Liver (tissue), 3 donors: ENCODE data around the gene DYNLL2.

Experiments used
- ATF3 ChIP-seq: IDR thresholded peaks from 2 replicates; pipeline ENCODE4 v1.6.1; 2016; ENCODE audit warnings: antibody characterized with exemption
- CTCF ChIP-seq: fragments of 150-350 bp; IDR thresholded peaks from 2 replicates; pipeline ENCODE4 v1.5.1; 2017; ENCODE audit warnings: improper control_type of control experiment, low read depth, low read length; ENCODE audit not compliant: missing input control
- EGR1 ChIP-seq, 2 donors: IDR thresholded peaks; 2 replicates each; pipeline ENCODE4 v1.6.1; 2016 to 2018; ENCODE audit warnings: antibody characterized with exemption in 2 of 2, low read depth in 2 of 2
- FOXA1 ChIP-seq: IDR thresholded peaks from 2 replicates; pipeline ENCODE4 v1.6.1; 2016; ENCODE audit warnings: antibody characterized with exemption
- GABPA ChIP-seq, 2 donors: IDR thresholded peaks in 1 of 2; conservative IDR thresholded peaks in 1 of 2; 2 replicates each; pipeline ENCODE4 v1.6.1; 2016; ENCODE audit warnings: antibody characterized with exemption in 2 of 2, mild to moderate bottlenecking in 1 of 2, moderate library complexity in 1 of 2
- HNF4G ChIP-seq: IDR thresholded peaks from 2 replicates; pipeline ENCODE4 v1.6.1; 2016; ENCODE audit warnings: antibody characterized with exemption
- JUND ChIP-seq, 2 donors: IDR thresholded peaks; 2 replicates each; pipeline ENCODE4 v1.6.1; 2016; ENCODE audit warnings: antibody characterized with exemption in 2 of 2
- MAX ChIP-seq: IDR thresholded peaks from 2 replicates; pipeline ENCODE4 v1.6.1; 2016; ENCODE audit warnings: antibody characterized with exemption
- RAD21 ChIP-seq, 2 donors: IDR thresholded peaks; 2 replicates each; pipeline ENCODE4 v1.6.1; 2016; ENCODE audit warnings: antibody characterized with exemption in 2 of 2, mild to moderate bottlenecking in 2 of 2
- REST ChIP-seq: IDR thresholded peaks from 2 replicates; pipeline ENCODE4 v1.6.1; 2016; ENCODE audit warnings: antibody characterized with exemption, mild to moderate bottlenecking
- RXRA ChIP-seq, 2 donors: IDR thresholded peaks; 2 replicates each; pipeline ENCODE4 v1.6.1; 2017 to 2018; ENCODE audit warnings: antibody characterized with exemption in 2 of 2, mild to moderate bottlenecking in 1 of 2
- SP1 ChIP-seq: IDR thresholded peaks from 2 replicates; pipeline ENCODE4 v1.6.1; 2018; ENCODE audit warnings: antibody characterized with exemption, mild to moderate bottlenecking
- YY1 ChIP-seq: IDR thresholded peaks from 2 replicates; pipeline ENCODE4 v1.6.1; 2016; ENCODE audit warnings: antibody characterized with exemption, mild to moderate bottlenecking
- ZBTB33 ChIP-seq: IDR thresholded peaks from 2 replicates; pipeline ENCODE4 v1.6.1; 2016; ENCODE audit warnings: antibody characterized with exemption
- donor health status: healthy.
- donor health status: healthy.

- no peak for TF ChIP-seq CTCF
- TF ChIP-seq MAX, result no peak
- no peak for TF ChIP-seq SP1
- no peak for TF ChIP-seq YY1
- no peak for TF ChIP-seq JUND (IDR thresholded peaks at IDR 0.05)
- no peak for TF ChIP-seq ATF3
- no peak for TF ChIP-seq FOXA1
- no peak for TF ChIP-seq REST
- no peak for TF ChIP-seq GABPA (IDR thresholded peaks at IDR 0.05 in 1 of 2, conservative IDR thresholded peaks at IDR 0.05 in 1 of 2)
- no peak for TF ChIP-seq RAD21 (IDR thresholded peaks at IDR 0.05)
- TF ChIP-seq HNF4G, result no peak
- TF ChIP-seq EGR1 (IDR thresholded peaks at IDR 0.05; ENCODE audit: low read depth in 2 of 2), result no peak
- no peak for TF ChIP-seq ZBTB33
- no peak for TF ChIP-seq RXRA (IDR thresholded peaks at IDR 0.05)
These were observed 17.3 kb downstream of the DYNLL2 start for GRCh38 chr17:58100506-58100905.
